Breast epithelium (tissue), 3 donors: ENCODE results near the gene CDK10.

ENCODE experiments used
- POLR2AphosphoS5 ChIP-seq, 3 donors: sonication (generic); formaldehyde crosslinking; IDR thresholded peaks; one replicate each; pipeline ENCODE4 v1.6.1; 2017; ENCODE audit warnings: antibody characterized with exemption in 3 of 3
- TF ChIP-seq, protein P1 (sequence below), 3 donors: fragments of 450-650 bp; IDR thresholded peaks; one replicate each; pipeline ENCODE4 v1.5.1; 2016 to 2017; ENCODE audit warnings: antibody characterized with exemption in 3 of 3, mild to moderate bottlenecking in 3 of 3, moderate library complexity in 3 of 3

DNA sequence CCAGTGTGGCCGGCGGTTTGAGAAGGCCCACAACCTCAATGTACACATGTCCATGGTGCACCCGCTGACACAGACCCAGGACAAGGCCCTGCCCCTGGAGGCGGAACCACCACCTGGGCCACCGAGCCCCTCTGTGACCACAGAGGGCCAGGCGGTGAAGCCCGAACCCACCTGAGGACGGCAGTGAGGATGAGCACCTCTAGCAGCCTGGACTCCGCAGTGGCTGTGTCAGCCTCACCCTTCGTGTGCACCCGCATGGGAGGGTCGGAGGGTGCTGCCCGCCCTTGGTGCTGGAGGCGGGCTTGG lies 51.5 kb downstream of the CDK10 start:
- TF ChIP-seq, protein P1, sequence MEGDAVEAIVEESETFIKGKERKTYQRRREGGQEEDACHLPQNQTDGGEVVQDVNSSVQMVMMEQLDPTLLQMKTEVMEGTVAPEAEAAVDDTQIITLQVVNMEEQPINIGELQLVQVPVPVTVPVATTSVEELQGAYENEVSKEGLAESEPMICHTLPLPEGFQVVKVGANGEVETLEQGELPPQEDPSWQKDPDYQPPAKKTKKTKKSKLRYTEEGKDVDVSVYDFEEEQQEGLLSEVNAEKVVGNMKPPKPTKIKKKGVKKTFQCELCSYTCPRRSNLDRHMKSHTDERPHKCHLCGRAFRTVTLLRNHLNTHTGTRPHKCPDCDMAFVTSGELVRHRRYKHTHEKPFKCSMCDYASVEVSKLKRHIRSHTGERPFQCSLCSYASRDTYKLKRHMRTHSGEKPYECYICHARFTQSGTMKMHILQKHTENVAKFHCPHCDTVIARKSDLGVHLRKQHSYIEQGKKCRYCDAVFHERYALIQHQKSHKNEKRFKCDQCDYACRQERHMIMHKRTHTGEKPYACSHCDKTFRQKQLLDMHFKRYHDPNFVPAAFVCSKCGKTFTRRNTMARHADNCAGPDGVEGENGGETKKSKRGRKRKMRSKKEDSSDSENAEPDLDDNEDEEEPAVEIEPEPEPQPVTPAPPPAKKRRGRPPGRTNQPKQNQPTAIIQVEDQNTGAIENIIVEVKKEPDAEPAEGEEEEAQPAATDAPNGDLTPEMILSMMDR (IDR thresholded peaks at IDR 0.05): no peak
- TF ChIP-seq POLR2AphosphoS5 (IDR thresholded peaks at IDR 0.05): no peak
